ENCODE results near the gene FER.

The FER gene

DNA sequence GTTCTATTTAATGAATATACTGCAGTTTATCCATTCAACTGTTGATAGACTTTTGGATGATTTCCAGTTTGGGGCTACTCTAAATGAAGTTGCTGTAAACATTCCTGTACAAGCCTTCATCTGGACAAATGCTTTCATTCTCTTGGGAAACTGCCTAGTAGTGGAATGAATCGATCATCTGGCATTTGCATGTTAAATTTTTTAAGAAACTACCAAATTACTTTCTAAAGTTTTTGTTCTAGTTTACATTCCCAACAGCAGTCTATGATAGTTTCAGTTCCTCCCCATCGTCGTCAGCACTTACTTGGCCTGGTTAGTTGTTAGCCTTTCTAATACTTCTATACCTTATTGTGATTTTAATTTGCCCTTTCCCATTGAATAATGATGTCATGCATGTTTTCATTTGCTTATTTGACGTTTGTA is 306.3 kb downstream of the FER start:
- DNase-seq (ENCODE audit: low read depth, low spot score) = no peak
- no peak overlapping the region for H3K4me3 ChIP-seq (ENCODE audit: low read length)

DNA sequence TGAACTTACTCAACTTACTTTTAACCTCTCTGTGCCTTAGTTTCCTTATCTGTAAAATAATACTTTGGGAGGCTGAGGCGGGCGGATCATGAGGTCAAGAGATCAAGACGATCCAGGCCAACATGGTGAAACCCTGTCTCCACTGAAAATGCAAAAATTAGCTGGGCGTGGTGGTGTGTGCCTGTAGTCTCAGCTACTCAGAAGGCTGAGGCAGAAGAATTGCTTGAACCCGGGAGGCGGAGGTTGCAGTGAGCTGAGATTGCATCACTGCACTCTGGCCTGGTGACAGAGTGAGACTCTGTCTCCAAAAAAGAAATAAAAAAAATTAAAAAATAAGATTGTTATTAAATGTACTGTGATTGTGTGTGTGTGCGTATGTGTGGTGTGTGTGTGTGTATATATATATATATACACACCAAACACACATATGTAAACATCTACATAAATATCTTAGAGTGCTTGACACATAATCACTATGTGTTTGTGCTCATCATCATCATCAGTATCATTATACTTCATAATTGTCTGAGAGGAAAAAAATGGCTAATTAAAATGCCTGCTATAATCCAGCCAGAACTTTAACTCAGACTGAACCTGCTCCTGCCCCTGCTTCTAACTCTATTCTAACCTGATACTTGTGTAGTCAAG is 312.8 kb downstream of the FER start:
- DNase-seq (ENCODE audit: low read depth, low spot score) = no peak
- no peak overlapping the region for H3K4me3 ChIP-seq (ENCODE audit: low read length)

DNA sequence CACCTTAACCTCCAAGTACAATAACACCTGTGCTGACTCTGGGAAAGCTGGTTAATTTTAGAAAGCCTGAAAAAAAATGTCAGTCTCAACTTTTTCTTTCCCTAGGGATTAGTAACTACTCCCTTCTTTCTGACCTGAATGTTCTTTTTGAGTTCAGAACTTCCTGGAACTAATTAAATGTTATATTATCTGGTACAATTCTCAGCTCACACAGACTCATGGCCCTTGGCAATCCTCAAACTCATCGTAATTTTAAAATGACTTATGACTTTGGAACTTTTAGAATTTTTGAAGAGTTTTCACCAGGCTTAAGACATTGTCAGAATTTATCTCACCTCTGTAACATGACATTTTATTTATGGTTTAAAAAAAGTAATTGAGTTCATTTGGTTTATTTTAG is 315.0 kb downstream of the FER start:
- no peak overlapping the region for H3K4me3 ChIP-seq (ENCODE audit: low read length)
- no peak for DNase-seq (ENCODE audit: low read depth, low spot score)

DNA sequence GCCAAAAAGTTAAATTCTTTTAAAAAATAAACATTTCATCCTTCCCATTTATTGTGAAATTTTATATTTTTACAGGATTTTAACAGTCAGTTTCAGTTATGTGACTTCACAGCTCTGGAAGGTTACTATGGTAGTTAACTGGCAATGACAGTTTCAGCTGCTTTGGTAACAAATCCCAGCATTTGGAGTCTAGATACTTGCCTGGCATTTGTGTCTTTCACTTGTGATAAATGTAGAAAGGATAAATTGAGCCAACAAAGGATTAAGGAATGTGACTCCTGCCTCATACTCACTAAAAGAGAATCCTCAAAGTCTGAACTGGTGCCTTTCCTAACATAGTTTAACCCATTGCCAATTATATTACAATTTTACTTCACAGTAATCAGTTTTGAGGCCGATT is 315.5 kb downstream of the FER start:
- no peak for DNase-seq (ENCODE audit: low read depth, low spot score)
- H3K4me3 ChIP-seq (ENCODE audit: low read length) = no peak overlapping the region

DNA sequence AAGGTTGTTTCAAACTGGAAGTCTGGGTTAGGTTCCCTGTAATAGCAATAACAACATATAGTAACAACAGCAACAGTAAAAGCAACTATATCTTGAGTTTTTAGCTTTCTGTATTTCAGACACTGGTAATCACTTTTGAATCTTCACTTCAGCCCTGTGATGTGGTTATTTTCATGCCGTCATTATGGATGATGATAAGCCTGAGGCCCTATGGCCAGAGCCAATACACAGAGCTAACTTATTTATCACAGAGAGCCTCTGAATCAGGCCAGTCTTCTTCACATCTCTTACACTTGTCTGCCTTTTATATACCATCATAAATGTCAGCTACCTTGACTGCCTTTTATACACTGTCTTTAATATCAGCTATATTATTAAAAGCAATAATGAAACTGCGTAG is 329.0 kb downstream of the FER start:
- no peak for DNase-seq (ENCODE audit: low read depth, low spot score)

DNA sequence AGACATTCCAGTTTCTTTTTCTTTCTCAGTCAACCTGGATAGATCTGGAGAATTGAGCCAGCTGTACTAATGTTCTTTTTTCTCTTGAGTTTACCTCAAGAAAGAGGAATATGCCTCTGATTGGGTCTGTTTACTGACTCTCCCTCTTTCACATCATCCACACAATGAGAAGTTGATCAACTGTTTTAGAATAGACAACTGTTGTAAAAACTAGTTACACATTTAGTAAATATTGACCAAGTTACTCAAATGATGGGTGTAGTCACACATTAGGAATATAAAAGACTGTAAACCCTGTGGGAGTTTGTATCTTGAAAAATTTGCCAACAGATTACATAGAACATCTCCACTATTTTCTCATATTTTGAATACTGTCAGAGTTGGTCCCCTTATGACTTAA is 330.8 kb downstream of the FER start:
- H3K4me3 ChIP-seq (ENCODE audit: low read length) = no peak overlapping the region
- DNase-seq (ENCODE audit: low read depth, low spot score) = no peak

More for the DNA sequence above, 329.0 kb downstream of the FER start:
- H3K4me3 ChIP-seq (ENCODE audit: low read length) = no peak overlapping the region

DNA sequence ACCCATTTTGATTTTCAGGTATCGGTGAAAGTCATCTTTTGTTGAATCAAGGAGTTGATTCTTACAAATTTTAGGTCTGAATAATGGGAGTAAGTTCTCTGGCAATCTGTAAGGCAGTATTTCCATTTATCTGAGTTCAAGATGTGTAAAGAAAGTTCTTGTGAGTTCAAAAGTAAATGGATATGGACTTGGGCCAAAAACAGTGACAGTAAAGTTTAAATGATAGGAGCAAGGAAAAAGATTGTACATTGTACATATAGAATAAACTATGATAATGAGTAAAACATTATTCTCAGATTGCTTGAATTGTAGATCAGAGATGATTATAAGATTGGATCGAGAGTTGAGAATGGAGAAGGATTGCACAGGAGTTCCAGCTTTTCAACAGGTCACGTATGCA is 332.8 kb downstream of the FER start:
- H3K4me3 ChIP-seq (ENCODE audit: low read length) = no peak overlapping the region
- DNase-seq (ENCODE audit: low read depth, low spot score) = no peak

DNA sequence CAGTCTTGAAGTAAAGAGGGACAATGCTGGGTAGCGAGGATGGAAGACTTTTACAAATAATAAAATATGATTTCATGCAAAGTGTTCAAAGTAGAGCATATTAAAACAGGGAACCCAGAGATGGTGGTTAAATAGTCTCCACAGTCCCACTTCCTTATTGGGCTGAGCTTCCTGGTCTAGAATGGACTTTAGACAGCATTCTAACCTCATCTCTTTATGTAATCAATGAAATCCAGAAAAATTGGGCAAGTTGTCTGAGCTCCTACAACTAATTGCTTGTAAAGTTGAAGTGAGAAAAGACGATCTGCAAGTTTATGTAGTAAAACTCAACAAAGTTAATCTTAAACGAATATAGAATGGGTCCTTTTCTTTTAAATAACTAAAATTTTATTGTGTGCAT is 333.2 kb downstream of the FER start:
- no peak overlapping the region for H3K4me3 ChIP-seq (ENCODE audit: low read length)
- DNase-seq (ENCODE audit: low read depth, low spot score) = no peak

DNA sequence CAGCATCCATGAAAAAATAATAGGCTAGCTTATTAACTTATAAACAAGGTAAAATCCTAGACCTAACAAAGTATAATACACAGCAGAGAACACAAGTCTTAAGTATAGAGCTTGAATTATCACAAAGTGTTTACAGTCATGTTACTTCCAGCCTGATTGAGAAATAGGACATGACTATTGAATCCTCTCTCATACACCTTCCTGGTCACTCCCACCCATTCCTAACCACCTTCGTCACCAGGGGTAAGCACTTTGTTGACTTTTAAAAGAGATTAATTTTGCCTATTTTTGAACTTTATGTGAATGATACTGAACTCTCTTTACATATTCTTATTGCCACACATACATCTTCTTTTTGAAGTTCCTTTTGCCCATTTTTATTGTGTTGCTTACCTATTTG is 336.2 kb downstream of the FER start:
- DNase-seq (ENCODE audit: low read depth, low spot score) = no peak
- no peak overlapping the region for H3K4me3 ChIP-seq (ENCODE audit: low read length)

DNA sequence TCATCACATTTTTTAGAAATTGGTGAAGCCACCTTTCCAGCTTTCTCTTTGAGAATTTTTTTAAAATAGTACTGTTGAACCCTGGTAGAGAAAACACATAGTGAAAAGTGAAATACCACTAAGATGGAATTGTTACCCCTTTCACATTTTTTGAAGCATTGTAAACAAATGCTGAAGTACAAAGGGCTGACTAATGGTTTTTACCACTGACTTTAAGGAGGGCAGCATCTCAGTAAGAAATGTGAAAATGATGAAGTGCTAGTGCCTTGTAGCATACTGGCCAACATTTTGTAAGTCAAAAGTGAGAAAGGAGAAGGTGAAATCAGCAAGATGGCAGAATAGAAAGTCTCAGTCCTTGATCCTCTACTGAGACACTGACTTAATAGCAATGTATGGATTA is 341.5 kb downstream of the FER start:
- H3K4me3 ChIP-seq (ENCODE audit: low read length) = no peak overlapping the region

DNA sequence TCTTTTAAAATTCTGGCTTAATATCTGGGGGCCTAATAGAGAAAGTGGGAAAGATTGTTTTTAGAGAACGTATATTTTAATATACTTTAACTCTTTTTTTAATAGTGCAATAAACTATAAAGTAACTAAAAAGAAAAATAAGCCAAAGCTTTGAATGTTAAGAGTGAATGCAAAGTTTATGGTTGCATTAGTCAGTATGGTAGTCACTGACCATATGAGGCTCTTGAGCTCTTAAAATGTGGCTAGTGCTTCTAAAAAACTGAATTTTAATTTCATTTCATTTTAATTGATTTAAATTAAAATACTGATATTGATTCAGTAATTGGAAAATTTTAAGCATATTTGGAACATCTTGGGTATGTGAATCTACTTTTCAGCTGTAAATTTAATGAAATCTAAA is 351.4 kb downstream of the FER start:
- no peak for DNase-seq (ENCODE audit: low read depth, low spot score)
- no peak overlapping the region for H3K4me3 ChIP-seq (ENCODE audit: low read length)

More for the DNA sequence above, 341.5 kb downstream of the FER start:
- DNase-seq (ENCODE audit: low read depth, low spot score) = no peak

DNA sequence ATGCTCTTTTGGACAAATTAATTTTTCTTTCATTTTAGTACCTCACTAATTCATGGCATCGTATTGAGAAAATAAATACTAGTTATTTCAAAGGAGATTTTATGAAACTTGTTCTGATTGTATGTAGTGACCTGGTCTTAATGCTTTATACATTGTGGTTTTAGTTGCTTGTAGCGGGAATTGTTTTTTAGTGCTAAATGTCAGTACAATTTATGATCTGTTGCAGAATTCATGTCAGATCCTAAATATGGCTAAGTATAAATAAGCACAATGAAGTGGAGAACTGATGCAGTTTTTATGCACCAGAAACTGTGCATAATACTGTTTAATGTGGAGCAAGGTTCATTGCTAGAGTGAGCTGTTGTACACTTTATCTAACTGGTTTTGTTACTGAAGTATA is 353.3 kb downstream of the FER start:
- no peak overlapping the region for H3K4me3 ChIP-seq (ENCODE audit: low read length)
- no peak for DNase-seq (ENCODE audit: low read depth, low spot score)

DNA sequence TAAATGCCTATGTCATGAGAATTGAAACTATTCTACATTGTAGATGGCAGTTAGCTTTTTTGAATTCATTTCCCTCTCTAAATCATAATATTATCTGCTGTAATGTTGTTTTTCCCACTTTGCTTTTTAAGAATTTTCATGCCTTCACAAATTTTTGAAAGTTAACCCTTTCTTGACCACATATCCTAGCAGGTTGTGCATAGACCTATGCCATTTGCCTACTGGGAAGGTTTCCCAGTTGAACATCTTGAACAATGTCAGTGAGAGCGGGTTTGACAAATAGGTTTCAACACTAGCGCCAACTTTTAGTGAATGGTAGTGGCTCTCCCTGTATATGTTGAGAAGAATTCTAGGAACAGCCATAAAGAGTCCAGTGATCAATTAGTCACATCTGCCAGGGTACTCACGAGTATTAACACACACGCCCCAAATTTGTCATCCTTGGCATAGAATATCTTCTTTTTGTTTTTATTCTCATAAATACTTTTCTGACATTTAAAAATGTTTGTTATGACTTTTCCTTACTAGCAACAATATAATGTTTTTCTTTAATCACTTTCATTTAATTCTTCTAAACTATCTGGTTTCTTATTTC is 354.5 kb downstream of the FER start:
- H3K4me3 ChIP-seq (ENCODE audit: low read length) = no peak overlapping the region
- no peak for DNase-seq (ENCODE audit: low read depth, low spot score)

DNA sequence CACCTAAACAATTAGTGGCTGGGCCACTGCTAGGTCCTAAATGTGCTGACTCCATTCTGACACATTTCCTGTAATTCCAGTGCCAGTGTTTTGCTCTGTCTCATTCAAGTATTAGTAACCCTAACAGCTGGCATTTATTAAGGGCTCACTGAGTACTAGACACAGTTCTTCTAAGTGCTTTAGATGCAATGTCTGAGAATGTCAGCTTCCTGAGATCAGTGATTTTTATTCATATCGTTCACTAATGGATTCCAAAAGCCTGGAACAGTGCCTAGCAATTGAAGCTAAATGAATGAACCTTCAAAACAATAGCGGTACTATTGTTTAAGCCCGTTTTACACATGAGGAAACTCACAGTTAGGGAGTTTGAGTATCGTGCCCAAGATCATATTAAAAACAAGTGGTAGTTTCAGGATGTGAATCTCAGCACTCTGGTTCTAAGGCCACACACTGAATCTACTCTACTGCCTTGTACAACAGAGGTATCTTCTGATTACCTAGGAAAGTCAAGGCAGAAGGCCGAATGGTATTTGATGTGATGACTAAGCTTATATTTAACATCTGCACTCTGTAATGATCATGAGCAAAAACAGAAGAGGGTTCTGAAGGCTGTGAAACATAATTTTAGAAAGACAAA is 358.1 kb downstream of the FER start:
- H3K4me3 ChIP-seq (ENCODE audit: low read length) = no peak overlapping the region
- no peak for DNase-seq (ENCODE audit: low read depth, low spot score)

DNA sequence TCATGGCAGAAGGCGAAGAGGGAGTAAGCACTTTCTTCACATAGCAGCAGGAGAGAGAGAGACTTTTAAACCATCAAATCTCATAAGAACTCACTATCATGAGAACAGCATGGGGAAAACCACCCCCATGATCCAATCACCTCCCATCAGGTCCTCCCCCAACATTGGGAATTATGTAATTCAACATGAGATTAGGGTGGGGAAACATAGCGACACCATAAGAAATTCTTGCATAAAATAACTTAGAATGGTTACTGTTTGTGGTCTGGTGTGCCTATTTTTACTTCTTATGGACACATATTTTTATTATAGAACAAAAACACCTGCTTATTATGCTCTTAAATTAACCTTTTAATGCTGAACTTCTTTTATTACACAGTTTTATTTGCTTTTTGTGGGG is 364.0 kb downstream of the FER start:
- no peak for DNase-seq (ENCODE audit: low read depth, low spot score)

DNA sequence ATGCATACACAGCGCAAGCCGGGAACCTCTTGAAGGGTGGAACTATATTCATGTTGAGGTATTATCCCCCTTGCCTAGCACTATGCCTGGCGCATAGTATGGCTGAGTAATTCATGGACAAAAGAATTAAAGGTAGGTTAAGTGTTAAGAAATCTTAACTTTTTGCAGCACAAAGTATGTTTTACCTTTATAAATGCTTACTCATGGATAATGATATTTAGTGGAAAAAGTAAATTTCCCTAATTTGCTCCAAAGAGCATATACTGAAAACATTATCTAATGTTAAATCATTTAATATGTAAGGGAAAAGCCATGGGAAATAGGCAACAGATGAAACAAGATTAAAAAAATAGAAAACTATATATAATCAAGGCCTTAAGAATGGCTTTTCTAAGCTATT is 365.9 kb downstream of the FER start:
- DNase-seq (ENCODE audit: low read depth, low spot score) = no peak
- no peak overlapping the region for H3K4me3 ChIP-seq (ENCODE audit: low read length)

More for the DNA sequence above, 364.0 kb downstream of the FER start:
- no peak overlapping the region for H3K4me3 ChIP-seq (ENCODE audit: low read length)

DNA sequence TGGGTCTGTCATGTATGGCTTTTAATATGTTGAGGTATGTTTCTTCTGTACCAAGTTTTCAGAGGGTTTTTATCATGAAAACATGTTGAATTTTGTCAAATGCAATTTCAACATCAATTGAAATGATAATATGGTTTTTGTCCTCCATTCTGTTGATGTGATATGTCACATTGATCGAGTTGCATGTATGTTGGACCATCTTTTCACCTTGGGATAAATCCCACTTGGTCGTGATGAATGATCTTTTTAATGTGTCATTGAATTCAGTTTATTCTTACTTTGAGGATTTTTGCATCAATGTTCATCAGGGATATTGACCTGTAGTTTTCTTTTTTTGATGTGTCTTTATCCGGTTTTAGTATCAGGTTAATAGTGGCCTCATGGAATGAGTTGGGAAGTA is 373.5 kb downstream of the FER start:
- no peak for DNase-seq (ENCODE audit: low read depth, low spot score)
- H3K4me3 ChIP-seq (ENCODE audit: low read length) = no peak overlapping the region

DNA sequence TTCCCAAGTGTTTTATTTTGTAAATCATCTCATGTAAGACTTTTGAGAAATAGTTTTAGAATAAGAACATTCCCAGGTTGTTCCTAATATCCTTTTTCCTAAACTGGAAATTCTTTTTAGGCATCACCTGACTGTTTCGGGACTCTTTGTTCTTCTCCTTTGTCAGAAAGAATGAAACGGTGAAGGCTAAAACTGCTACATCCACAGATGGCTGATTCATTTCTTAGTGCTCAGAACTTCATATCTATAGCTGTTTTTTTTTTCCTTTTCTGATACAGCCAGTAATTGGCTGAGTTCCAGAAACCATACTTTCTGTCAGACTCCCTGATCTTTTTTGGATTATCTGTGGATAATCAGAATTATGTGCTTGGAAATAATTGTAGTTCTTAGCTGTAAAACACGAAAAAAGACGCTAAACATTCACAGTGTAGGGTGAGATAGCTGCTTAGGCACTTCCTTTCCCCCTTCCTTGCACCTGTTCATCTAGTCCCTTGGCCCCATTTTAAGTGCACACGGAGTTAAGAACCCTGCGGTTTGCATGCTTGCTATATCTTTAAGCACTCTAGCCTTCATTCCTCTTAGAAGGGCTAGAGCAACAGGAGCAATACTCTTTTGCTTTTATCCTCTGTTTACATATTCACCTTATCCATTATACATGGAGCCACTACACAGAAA is 378.2 kb downstream of the FER start:
- DNase-seq (ENCODE audit: low read depth, low spot score) = peak; percentile 94
- peak overlapping the region; percentile 31 for H3K4me3 ChIP-seq (ENCODE audit: low read length)

DNA sequence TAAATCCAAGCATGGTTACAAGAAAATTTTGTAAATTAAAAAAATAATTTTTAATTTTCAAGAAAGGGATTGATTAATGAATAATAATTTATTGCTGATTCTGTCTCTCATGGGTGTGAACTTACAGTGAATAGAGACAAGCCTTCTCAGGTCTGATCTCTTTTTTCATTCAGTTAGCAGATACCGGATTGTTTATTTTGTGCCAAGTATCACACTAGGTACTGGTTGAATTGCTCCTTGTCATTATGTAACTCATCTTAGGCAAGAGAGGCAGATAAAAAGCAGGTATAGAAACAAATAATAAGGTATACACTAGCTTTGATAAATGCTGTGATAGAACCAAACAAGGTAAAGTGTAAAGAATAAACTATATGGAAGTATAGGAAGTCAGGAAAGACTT is 378.8 kb downstream of the FER start:
- H3K4me3 ChIP-seq (ENCODE audit: low read length) = no peak overlapping the region
- no peak for DNase-seq (ENCODE audit: low read depth, low spot score)

DNA sequence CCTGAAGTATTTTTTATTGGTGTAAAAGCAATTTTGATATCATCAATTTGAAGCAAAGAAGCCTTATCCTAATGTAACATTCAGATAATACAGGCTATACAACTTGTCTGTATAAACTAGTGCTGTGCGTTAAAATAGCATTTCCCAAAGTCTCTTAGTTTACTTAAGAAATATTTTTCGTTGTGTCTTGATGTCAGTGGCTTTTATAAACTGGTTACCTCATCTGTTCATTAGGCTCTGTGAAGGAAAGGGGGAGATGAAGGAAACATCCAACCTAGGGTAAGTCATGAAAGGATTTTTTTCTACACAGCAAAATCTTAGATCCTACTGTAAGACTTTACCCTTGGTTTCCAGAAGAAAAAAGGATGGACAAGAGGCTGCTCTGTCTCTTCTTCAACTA is 389.2 kb downstream of the FER start:
- H3K4me3 ChIP-seq (ENCODE audit: low read length) = no peak overlapping the region
- DNase-seq (ENCODE audit: low read depth, low spot score) = no peak
